Stimulated activated effector memory CD8-positive, alpha-beta T cell treated with anti-CD3 and anti-CD28 coated beads, Interleukin-12 subunit alpha, Interleukin-12 subunit beta, amount 100 ng/mL, for 72 hours (primary cell): ENCODE results near the gene GSAP.
"Not testable (repeated sequence)": the region's sequence is repeated elsewhere in the genome, so short reads cannot be mapped to it uniquely, and the experiment has no call there.

Experiments
- ATAC-seq: fragments of 150-1000 bp; cut with Tn5 transposase; 2 replicates; pipeline ENCODE4 v1.10.0; 2021
- DNase-seq, 2 donors: peaks; one replicate each; pipeline ENCODE4 v3.0.0; 2021 to 2022; ENCODE audit warnings: low spot score in 2 of 2
- H3K27ac Mint-ChIP-seq: one replicate; pipeline ENCODE4 v1.8.0; 2022; ENCODE audit warnings: mild to moderate bottlenecking, mixed read lengths
- H3K36me3 Mint-ChIP-seq: one replicate; pipeline ENCODE4 v1.8.0; 2022; ENCODE audit warnings: mild to moderate bottlenecking, mixed read lengths
- H3K4me1 Mint-ChIP-seq: one replicate; pipeline ENCODE4 v1.8.0; 2022; ENCODE audit warnings: mixed read lengths
- H3K4me3 Mint-ChIP-seq: one replicate; pipeline ENCODE4 v1.8.0; 2022; ENCODE audit warnings: mild to moderate bottlenecking, mixed read lengths
- H3K9me3 Mint-ChIP-seq: one replicate; pipeline ENCODE4 v1.8.0; 2022; ENCODE audit warnings: mixed read lengths

The GSAP gene

DNA sequence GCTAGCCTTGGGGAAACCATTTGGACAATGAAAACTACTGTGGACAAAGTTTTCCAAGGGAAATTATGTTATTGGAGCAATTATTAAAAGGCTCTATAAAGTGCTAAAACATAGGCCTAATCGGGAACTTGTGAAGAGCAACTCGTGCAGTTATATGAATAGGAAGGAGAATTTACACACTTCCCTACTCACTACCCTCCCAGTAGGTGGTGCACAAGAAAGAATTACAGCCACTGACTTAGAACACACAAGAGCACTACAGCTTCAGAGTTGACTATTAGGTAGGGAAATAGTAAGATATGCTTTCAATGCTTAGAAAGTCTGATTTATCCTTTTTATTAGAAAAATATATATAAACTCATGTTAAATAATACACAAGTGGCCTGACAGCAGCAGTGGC is 47.2 kb downstream of the GSAP start:
- no peak for ATAC-seq
- Mint-ChIP-seq H3K9me3 (peaks cover 6% of the 10 kb centered on the region), H3K4me1 (peaks cover 16% of the 10 kb centered on the region), H3K36me3 (peaks cover 6% of the 10 kb centered on the region), H3K4me3 (no peak overlapping the region), H3K27ac (no peak overlapping the region)
- DNase-seq = no peak

DNA sequence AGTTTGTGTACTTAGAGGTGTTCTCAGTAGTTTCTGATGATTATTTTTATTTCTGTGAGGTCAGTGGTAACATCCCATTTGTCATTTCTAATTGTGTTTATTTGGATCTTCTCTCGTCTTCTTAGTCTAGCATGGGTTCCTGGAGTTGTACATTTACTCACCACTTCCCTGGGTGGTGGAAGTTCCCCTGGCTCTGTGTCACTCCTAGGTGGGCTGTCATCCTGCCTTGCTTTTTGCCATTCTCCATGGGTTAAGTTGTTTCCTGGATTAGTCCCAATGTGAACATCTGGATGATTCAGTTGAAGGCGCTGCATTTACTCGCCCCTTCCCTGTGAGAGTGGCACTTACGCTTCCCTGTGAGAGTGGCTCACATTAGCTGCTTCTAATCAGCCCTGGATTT is 48.2 kb downstream of the GSAP start:
- H3K4me3 Mint-ChIP-seq = no peak overlapping the region
- H3K9me3 Mint-ChIP-seq = peaks cover 6% of the 10 kb centered on the region
- peaks cover 6% of the 10 kb centered on the region for H3K36me3 Mint-ChIP-seq
- DNase-seq (no peak), ATAC-seq (no peak)
- H3K27ac Mint-ChIP-seq = peak overlapping the region; percentile 2
- H3K4me1 Mint-ChIP-seq = peaks cover 16% of the 10 kb centered on the region

DNA sequence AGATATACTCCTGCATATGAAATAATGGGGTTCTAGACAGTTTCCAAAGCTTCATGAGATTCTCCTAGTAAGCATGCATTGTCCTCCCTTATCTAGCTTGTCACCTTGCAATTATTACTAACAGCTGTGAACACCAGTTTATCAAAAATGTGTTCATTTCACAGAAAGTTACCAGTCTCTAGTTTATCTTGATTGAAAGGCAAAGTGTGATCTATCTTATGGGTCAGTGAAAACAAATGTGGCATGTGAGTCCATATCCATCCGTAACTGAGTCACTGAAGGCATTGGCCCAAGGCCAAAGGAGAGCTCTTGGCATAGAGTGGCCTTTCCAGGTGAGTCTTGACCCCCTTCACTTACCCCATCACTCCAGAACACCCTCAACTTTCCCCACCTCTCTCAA is 53.2 kb downstream of the GSAP start:
- peaks cover 6% of the 10 kb centered on the region for H3K9me3 Mint-ChIP-seq
- H3K36me3 Mint-ChIP-seq = peaks cover 6% of the 10 kb centered on the region
- ATAC-seq (no peak), DNase-seq (no peak)
- peaks cover 2% of the 10 kb centered on the region for H3K4me1 Mint-ChIP-seq
- H3K27ac Mint-ChIP-seq = no peak overlapping the region
- H3K4me3 Mint-ChIP-seq = no peak overlapping the region

DNA sequence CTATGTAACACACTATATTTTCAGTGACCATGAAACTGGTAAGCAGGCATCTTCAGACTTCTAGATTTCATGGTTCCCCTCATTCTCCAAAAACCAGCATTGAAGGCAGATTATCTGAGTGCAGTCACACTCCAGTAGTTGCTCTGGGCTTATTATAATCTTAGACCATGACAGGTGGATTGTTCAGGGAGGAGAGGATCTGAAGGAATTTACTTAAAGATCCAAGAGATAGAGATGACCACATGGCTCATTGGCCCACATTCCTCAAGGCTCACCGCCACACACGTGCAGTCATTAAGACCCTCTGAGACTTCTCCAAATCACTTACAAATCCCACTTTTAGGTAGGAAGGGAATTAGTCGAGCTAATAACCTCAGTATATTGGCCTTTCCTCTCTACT is 55.2 kb downstream of the GSAP start:
- H3K4me1 Mint-ChIP-seq = no peaks in the 10 kb centered on the region
- no peak overlapping the region for H3K4me3 Mint-ChIP-seq
- H3K36me3 Mint-ChIP-seq = peaks cover 2% of the 10 kb centered on the region
- no peak for ATAC-seq
- H3K9me3 Mint-ChIP-seq = no peaks in the 10 kb centered on the region
- DNase-seq = no peak
- H3K27ac Mint-ChIP-seq = no peak overlapping the region

DNA sequence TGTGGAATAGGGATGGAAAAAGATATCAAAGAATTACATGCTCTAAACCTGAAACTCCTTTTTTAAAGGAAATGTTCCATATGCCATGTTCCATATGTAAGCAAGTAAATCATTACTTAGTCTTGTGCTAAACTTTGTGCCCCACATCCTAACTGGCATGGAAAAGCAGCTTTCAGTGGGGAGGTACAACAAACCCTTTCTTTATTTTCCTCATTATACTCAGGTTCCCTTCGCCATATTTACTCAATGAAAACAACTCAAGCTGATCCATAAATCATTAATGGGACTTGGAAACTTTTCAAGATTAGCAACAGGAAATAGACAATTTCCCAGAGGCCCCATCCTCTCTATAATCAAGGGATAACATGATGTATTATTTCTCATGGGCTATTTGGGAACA is 56.0 kb downstream of the GSAP start:
- no peak overlapping the region for H3K4me3 Mint-ChIP-seq
- no peak overlapping the region for H3K27ac Mint-ChIP-seq
- DNase-seq (no peak), ATAC-seq (no peak)
- peaks cover 4% of the 10 kb centered on the region for H3K4me1 Mint-ChIP-seq
- H3K9me3 Mint-ChIP-seq = no peaks in the 10 kb centered on the region
- H3K36me3 Mint-ChIP-seq = no peaks in the 10 kb centered on the region

DNA sequence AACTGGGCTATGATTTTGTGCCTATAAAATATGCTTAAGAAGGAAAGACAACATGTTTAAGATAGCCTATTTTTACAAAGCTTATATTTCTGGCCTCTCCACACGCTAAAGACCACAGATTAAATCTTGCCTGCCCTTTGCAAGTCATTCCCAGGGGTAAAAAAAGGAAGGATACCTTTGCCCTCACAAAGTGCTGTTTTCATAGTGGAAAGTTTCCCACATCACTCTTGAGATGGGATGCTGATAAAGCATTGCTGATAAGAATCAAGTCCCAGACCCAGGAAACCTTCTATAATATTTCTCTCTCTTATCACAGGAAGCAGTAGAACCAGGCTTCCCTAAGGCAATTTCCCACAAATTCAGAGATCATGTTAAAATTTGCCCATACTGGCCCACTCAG is 56.5 kb downstream of the GSAP start:
- ATAC-seq (no peak), DNase-seq (no peak)
- H3K9me3 Mint-ChIP-seq = no peaks in the 10 kb centered on the region
- H3K4me3 Mint-ChIP-seq = no peak overlapping the region
- peaks cover 9% of the 10 kb centered on the region for H3K4me1 Mint-ChIP-seq
- H3K36me3 Mint-ChIP-seq = no peaks in the 10 kb centered on the region
- H3K27ac Mint-ChIP-seq = no peak overlapping the region

DNA sequence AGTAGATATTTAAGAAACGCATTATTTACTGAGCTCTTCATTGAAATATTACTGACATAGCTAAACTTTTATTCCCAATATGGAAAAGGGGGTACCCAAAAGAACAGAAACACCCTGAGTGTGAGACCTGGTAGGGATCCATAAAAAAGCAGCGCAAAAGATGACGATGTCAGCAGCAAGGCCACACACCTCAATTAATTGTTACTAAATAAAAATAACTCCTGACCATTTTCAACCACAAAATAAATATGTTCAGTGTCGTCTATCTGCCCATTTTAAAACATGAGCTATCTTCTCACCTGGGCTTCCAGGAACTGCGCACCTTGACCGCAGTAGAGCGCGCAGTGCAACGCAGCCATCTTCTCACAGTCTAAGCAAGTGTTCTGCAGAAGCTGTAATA is 61.2 kb downstream of the GSAP start:
- no peak for DNase-seq
- H3K4me3 Mint-ChIP-seq = no peak overlapping the region
- no peak overlapping the region for H3K27ac Mint-ChIP-seq
- no peaks in the 10 kb centered on the region for H3K9me3 Mint-ChIP-seq
- H3K4me1 Mint-ChIP-seq = peaks cover 45% of the 10 kb centered on the region
- no peak for ATAC-seq
- no peaks in the 10 kb centered on the region for H3K36me3 Mint-ChIP-seq

DNA sequence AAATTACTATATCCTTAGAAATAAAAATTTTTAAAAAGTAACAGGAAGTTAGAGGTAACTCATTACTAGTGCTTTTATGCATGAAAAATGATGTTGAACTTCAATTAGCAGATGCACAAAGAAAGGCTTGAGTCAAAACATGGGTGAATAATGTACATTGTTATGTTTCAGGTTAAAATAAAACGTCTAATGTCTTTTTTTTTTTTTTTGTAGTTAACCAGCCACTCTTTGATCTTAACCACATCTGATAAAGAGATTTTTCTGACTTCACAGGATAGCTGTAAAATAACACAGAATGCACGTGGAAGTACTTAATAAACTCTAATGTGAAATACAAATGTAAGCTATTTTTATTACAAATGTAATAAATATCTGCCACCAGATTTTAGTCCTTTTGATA is 61.7 kb downstream of the GSAP start:
- ATAC-seq (no peak), DNase-seq (no peak)
- no peaks in the 10 kb centered on the region for H3K9me3 Mint-ChIP-seq
- H3K27ac Mint-ChIP-seq = no peak overlapping the region
- no peak overlapping the region for H3K4me3 Mint-ChIP-seq
- H3K4me1 Mint-ChIP-seq = peaks cover 45% of the 10 kb centered on the region
- H3K36me3 Mint-ChIP-seq = no peaks in the 10 kb centered on the region

DNA sequence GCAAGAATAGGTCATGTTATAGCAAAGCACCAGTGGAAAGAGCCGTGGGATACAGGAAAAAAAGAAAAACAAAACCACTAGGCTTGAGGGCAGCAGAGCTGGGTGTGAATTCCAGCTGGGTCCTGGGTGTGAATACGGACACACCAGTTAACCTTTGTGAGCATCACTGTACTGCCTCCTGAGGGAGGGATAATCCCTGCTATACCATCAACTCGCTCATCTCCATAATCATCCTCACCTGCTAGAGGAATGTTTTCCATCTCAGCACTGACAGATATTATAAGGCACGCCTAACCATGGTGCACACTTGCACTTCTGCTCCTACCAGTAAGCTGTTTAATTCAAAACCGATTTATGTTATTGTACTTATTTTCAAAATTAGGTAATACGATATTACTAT is 62.2 kb downstream of the GSAP start:
- no peaks in the 10 kb centered on the region for H3K9me3 Mint-ChIP-seq
- H3K4me3 Mint-ChIP-seq = no peak overlapping the region
- ATAC-seq = no peak
- peaks cover 46% of the 10 kb centered on the region for H3K4me1 Mint-ChIP-seq
- no peak for DNase-seq
- H3K36me3 Mint-ChIP-seq = no peaks in the 10 kb centered on the region
- H3K27ac Mint-ChIP-seq = no peak overlapping the region

DNA sequence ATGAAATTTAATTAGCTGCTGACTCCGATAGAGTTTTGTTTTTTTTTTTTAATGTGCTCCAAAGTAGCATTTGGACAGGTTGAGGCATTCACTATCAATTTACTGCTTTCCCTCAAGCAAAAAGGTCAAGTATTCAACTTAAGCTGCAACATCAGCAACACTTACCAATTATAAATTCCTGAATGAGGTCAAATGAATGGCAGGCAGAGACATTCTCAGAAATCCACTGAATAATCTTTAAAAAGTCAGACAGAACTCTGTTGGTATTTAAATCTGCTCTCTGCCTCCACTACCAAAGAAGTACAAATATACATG is 62.8 kb downstream of the GSAP start:
- Mint-ChIP-seq H3K27ac (no peak overlapping the region), H3K36me3 (no peaks in the 10 kb centered on the region), H3K4me1 (peaks cover 51% of the 10 kb centered on the region), H3K4me3 (peak overlapping the region; percentile 55), H3K9me3 (no peaks in the 10 kb centered on the region)
- ATAC-seq (no peak), DNase-seq (no peak)

DNA sequence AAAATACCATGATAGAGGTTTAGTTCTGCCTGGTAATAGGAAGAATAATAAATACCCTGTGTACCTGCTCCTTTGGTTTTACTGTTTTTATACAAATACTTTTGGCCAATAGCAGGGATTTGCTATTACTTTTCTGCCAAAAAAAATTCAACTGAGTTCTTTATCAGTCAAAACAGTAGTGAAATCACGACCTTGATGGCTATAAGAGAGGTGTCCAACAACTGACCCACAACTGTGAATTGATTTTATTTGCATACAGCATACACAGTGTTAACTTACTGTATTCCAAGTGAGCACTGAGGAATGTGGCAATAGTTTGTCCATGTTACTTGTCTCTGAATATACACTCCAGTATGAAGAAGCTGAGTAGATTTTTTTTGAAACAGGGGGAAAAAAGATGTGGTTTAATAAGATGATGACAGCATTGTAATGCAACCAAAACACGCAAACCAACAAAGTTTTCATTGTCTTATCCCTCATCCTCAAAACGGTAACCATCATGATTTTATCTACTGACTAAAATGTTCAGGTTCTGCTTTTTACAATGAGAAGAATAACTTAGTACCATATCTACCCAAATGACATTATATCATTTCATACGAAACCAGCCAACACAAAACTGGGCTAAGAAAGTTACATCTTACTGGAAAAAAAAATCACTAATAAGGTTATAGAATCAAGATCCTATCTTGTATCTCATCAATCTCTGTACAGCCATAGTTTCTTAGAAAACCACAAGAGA is 63.3 kb downstream of the GSAP start:
- H3K36me3 Mint-ChIP-seq = no peaks in the 10 kb centered on the region

DNA sequence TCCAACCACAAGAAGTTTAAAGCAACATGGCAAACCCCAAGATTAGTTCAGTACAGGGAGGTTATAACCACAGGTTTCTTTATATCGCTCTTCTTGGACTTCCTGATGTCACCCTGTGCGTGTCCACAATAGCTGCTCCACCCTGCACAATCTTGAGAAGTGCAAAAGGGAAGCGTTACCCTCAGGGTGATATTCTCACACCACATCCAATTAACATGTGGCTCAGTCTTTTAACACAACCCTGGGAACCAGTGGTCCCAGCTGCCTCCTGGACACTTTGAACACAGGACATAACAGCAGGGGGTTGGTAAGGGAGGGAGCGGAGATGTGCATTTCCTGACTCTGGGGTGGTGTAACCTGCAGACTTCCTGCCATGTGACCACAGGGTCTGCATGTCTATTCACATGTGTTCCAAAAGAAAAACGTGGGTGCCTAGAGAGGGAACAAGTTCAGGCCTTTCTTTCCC is 64.6 kb downstream of the GSAP start:
- H3K36me3 Mint-ChIP-seq = no peaks in the 10 kb centered on the region
- no peaks in the 10 kb centered on the region for H3K9me3 Mint-ChIP-seq
- peak; percentile 25 to 78 for DNase-seq
- H3K4me3 Mint-ChIP-seq = peak overlapping the region; percentile 55
- peak; percentile 95 for ATAC-seq
- H3K4me1 Mint-ChIP-seq = peaks cover 55% of the 10 kb centered on the region
- peak overlapping the region; percentile 80 for H3K27ac Mint-ChIP-seq

More for the DNA sequence above, 63.3 kb downstream of the GSAP start:
- DNase-seq (no peak), ATAC-seq (peak; percentile 54)
- Mint-ChIP-seq H3K27ac (peak overlapping the region; percentile 80), H3K4me1 (peaks cover 55% of the 10 kb centered on the region), H3K9me3 (no peaks in the 10 kb centered on the region), H3K4me3 (peak overlapping the region; percentile 55)

DNA sequence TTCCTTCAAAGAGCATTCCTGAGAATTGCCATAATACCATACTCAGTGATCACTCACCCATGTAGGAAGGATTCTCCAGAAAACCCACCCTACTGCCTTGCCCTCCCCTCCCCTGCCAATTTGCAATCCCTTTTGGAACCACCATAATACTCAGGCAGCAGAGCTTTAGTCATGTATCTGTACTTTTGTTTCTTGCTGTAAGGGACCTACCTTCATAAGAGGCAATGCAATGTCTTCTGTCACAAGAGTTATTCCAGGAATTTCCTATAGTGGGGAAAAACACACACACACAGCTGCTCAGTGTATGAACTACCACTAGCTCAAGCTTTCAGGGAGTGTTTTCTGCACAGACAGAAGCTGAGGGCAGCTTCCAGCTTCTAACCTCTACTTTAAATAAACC is 67.0 kb downstream of the GSAP start:
- no peak overlapping the region for H3K27ac Mint-ChIP-seq
- H3K4me1 Mint-ChIP-seq = peaks cover 41% of the 10 kb centered on the region
- DNase-seq (no peak), ATAC-seq (no peak)
- H3K36me3 Mint-ChIP-seq = no peaks in the 10 kb centered on the region
- no peak overlapping the region for H3K4me3 Mint-ChIP-seq
- H3K9me3 Mint-ChIP-seq = no peaks in the 10 kb centered on the region

DNA sequence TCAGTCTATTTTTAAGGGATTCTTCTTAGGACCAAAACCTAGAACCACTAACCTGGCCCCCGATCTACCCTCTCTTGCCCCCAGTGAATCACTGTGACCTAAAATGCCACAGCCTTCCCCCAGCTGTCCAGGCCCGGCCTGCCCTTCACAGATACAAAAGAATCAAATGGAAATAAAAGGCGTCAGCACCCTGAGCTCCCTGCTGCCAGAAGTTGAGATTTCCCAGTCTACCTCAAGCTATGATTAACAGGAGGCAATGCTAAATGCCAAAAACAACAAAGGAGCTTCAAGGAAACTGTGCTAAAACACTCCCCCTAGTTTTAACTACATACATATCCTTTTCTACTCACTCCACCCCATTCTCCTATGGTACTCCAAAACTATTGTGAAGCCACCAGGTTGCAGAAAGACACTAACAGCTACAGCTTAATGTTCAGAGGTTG is 67.8 kb downstream of the GSAP start:
- Mint-ChIP-seq H3K27ac (peak overlapping the region; percentile 35), H3K9me3 (no peaks in the 10 kb centered on the region), H3K4me1 (peaks cover 34% of the 10 kb centered on the region), H3K4me3 (no peak overlapping the region), H3K36me3 (no peaks in the 10 kb centered on the region)
- DNase-seq (no peak), ATAC-seq (no peak)

DNA sequence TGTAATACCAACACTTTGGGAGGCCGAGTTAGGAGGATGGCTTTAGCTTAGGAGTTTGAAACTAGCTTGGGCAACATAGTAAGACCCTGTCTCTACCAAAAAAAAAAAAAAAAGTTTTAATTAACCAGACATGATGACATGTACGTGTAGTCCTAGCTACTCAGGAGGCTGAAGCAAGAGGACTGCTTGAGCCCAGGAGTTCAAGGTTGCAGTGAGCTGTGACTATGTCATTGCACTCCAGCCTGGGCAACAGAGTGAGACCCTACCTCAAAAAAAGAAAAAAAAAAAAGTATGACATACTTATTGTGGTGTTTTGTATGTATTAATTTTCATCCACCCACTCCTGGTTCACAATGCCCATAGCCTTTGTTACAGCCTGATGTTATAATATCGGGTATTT is 69.7 kb downstream of the GSAP start:
- H3K27ac Mint-ChIP-seq = no peak overlapping the region
- no peaks in the 10 kb centered on the region for H3K9me3 Mint-ChIP-seq
- H3K36me3 Mint-ChIP-seq = no peaks in the 10 kb centered on the region
- peaks cover 14% of the 10 kb centered on the region for H3K4me1 Mint-ChIP-seq
- no peak overlapping the region for H3K4me3 Mint-ChIP-seq
- no peak for ATAC-seq
- DNase-seq = no peak

DNA sequence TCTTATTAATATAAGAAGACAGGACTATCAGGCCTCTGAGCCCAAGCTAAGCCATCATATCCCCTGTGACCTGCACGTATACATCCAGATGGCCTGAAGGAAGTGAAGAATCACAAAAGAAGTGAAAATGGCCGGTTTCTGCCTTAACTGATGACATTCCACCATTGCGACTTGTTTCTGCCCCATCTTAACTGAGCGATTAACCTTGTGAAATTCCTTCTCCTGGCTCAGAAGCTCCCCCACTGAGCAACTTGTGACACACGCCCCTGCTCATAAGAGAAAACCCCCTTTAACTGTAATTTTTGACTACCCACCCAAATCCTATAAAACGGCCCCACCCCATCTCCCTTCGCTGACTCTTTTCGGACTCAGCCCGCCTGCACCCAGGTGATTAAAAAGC is 70.7 kb downstream of the GSAP start:
- not testable (repeated sequence) for ATAC-seq, H3K9me3 Mint-ChIP-seq, DNase-seq, H3K4me3 Mint-ChIP-seq, H3K36me3 Mint-ChIP-seq, H3K27ac Mint-ChIP-seq
- H3K4me1 Mint-ChIP-seq = peaks cover 11% of the 10 kb centered on the region

DNA sequence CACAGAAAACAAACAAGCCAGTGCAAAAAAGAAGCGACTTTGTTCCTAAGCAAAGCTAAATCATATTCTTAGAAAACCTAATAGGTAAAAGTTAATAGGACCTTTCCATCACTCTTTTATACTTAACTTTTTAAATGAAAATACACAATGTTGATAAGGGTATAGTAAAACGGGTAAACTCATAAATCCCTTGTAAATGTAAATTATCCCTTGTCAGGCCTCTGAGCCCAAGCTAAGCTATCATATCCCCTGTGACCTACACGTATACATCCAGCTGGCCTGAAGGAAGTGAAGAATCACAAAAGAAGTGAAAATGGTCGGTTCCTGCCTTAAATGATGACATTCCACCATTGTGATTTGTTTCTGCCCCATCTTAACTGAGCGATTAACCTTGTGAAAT is 76.4 kb downstream of the GSAP start:
- DNase-seq = no peak
- Mint-ChIP-seq H3K27ac (no peak overlapping the region), H3K36me3 (no peaks in the 10 kb centered on the region)

More for the DNA sequence above, 76.4 kb downstream of the GSAP start:
- H3K4me3 Mint-ChIP-seq = no peak overlapping the region
- H3K4me1 Mint-ChIP-seq = peaks cover 28% of the 10 kb centered on the region
- no peak for ATAC-seq
- H3K9me3 Mint-ChIP-seq = no peaks in the 10 kb centered on the region
